Measurements from ENCODE around the gene SH2D4B. TPM values are rescaled to one million over a fixed set of nuclear protein-coding genes. Genes with fewer than 3 reads are reported as not detected.

The SH2D4B gene
- polyA plus RNA-seq, 1 donor from 2014 or later = 1.4 TPM

DNA sequence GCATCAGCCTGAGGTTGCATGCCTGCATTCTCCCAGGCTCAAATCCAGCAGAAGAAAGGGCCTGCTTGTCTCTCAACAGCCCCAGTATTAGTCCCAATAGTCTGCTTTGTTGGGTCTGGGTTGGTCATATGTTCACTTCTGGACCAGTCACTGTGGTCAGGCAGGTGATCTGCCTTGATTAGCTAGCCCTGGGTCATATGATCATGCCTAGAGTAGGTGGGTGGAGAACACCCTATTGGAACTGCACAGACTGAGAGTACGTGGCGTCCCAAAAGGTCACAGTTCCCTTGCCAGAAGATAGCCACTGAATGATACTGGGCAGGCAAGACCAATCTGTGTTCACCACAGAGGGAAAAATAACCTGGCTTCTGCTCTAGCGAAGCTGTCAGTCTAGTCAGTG lies 80.1 kb downstream of the SH2D4B start:
- no peaks in the 10 kb centered on the region for H3K9me2 ChIP-seq (ENCODE audit: insufficient read depth, low read length)
- H3K27me3 ChIP-seq (ENCODE audit: insufficient read depth, low read depth, low read length) = no peaks in the 10 kb centered on the region
- no peaks in the 10 kb centered on the region for H3F3A ChIP-seq (ENCODE audit: insufficient read depth, low read length, poor library complexity, severe bottlenecking)
- H3K36me3 ChIP-seq (ENCODE audit: insufficient read depth, low read length) = no peaks in the 10 kb centered on the region
- no peak overlapping the region for H3K27ac ChIP-seq (ENCODE audit: low read length)
- H3K4me3 ChIP-seq (ENCODE audit: low read length) = no peak overlapping the region
- H3K9me3 ChIP-seq (ENCODE audit: low read length) = no peaks in the 10 kb centered on the region
- H3K79me2 ChIP-seq (replicated peaks; ENCODE audit: insufficient read depth, low read length) = no peaks in the 10 kb centered on the region
- no peak overlapping the region for H3K9ac ChIP-seq (ENCODE audit: low read length)
- H2AFZ ChIP-seq (ENCODE audit: low read depth, low read length) = no peak overlapping the region
- TF ChIP-seq SMC3 (conservative IDR thresholded peaks at IDR 0.05; ENCODE audit: poor library complexity) = no peak
- no peak for TF ChIP-seq TAF1 (IDR thresholded peaks at IDR 0.05; ENCODE audit: low read depth)
- TF ChIP-seq, protein P1, sequence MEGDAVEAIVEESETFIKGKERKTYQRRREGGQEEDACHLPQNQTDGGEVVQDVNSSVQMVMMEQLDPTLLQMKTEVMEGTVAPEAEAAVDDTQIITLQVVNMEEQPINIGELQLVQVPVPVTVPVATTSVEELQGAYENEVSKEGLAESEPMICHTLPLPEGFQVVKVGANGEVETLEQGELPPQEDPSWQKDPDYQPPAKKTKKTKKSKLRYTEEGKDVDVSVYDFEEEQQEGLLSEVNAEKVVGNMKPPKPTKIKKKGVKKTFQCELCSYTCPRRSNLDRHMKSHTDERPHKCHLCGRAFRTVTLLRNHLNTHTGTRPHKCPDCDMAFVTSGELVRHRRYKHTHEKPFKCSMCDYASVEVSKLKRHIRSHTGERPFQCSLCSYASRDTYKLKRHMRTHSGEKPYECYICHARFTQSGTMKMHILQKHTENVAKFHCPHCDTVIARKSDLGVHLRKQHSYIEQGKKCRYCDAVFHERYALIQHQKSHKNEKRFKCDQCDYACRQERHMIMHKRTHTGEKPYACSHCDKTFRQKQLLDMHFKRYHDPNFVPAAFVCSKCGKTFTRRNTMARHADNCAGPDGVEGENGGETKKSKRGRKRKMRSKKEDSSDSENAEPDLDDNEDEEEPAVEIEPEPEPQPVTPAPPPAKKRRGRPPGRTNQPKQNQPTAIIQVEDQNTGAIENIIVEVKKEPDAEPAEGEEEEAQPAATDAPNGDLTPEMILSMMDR (IDR thresholded peaks at IDR 0.05; ENCODE audit: poor library complexity, severe bottlenecking) = no peak
- TF ChIP-seq RAD21 (conservative IDR thresholded peaks at IDR 0.05) = no peak
- TF ChIP-seq EZH2 (IDR thresholded peaks at IDR 0.05; ENCODE audit: borderline replicate concordance, insufficient read depth, low read length, poor library complexity, severe bottlenecking) = no peak
- no peak overlapping the region for H3K4me2 ChIP-seq (ENCODE audit: low read length)
- no peaks in the 10 kb centered on the region for H4K20me1 ChIP-seq (ENCODE audit: insufficient read depth)

DNA sequence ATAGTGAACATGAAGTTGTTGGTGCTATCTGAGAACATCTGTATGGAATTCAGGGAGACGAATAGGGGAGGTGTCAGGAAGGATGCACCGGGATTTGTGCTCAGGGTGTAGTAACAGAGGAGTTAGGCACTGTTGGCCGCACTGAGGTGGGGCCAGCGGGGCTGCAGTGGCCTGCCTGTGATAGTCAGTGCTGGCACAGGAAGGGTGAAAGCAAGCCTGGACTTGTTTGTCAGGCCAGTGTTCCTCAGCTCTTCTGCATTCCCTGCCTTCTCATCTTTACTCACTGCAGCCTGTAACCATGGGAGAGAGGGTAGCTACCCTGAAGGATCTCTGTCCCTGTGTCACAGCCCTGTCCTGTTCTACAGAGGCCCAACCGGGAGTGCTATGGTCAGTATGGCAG lies 81.3 kb downstream of the SH2D4B start:
- Histone ChIP-seq H3K4me2 (ENCODE audit: low read length) (no peak overlapping the region), H3K79me2 (replicated peaks; ENCODE audit: insufficient read depth, low read length) (no peaks in the 10 kb centered on the region), H3K36me3 (ENCODE audit: insufficient read depth, low read length) (no peaks in the 10 kb centered on the region), H3K27me3 (ENCODE audit: insufficient read depth, low read depth, low read length) (no peaks in the 10 kb centered on the region), H3K9ac (ENCODE audit: low read length) (no peak overlapping the region), H3K27ac (ENCODE audit: low read length) (no peak overlapping the region), H2AFZ (ENCODE audit: low read depth, low read length) (no peak overlapping the region), H3K9me2 (ENCODE audit: insufficient read depth, low read length) (no peaks in the 10 kb centered on the region), H4K20me1 (ENCODE audit: insufficient read depth) (no peaks in the 10 kb centered on the region), H3K9me3 (ENCODE audit: low read length) (no peaks in the 10 kb centered on the region), H3K4me3 (ENCODE audit: low read length) (no peak overlapping the region), H3F3A (ENCODE audit: insufficient read depth, low read length, poor library complexity, severe bottlenecking) (no peaks in the 10 kb centered on the region)
- TF ChIP-seq, protein P2, sequence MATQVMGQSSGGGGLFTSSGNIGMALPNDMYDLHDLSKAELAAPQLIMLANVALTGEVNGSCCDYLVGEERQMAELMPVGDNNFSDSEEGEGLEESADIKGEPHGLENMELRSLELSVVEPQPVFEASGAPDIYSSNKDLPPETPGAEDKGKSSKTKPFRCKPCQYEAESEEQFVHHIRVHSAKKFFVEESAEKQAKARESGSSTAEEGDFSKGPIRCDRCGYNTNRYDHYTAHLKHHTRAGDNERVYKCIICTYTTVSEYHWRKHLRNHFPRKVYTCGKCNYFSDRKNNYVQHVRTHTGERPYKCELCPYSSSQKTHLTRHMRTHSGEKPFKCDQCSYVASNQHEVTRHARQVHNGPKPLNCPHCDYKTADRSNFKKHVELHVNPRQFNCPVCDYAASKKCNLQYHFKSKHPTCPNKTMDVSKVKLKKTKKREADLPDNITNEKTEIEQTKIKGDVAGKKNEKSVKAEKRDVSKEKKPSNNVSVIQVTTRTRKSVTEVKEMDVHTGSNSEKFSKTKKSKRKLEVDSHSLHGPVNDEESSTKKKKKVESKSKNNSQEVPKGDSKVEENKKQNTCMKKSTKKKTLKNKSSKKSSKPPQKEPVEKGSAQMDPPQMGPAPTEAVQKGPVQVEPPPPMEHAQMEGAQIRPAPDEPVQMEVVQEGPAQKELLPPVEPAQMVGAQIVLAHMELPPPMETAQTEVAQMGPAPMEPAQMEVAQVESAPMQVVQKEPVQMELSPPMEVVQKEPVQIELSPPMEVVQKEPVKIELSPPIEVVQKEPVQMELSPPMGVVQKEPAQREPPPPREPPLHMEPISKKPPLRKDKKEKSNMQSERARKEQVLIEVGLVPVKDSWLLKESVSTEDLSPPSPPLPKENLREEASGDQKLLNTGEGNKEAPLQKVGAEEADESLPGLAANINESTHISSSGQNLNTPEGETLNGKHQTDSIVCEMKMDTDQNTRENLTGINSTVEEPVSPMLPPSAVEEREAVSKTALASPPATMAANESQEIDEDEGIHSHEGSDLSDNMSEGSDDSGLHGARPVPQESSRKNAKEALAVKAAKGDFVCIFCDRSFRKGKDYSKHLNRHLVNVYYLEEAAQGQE (IDR thresholded peaks at IDR 0.05; ENCODE audit: borderline replicate concordance) = no peak
- TF ChIP-seq EZH2 (IDR thresholded peaks at IDR 0.05; ENCODE audit: borderline replicate concordance, insufficient read depth, low read length, poor library complexity, severe bottlenecking) (no peak), MXI1 (conservative IDR thresholded peaks at IDR 0.05; ENCODE audit: poor library complexity, severe bottlenecking) (no peak), TAF1 (IDR thresholded peaks at IDR 0.05; ENCODE audit: low read depth) (no peak), RAD21 (conservative IDR thresholded peaks at IDR 0.05) (no peak), EP300 (conservative IDR thresholded peaks at IDR 0.05; ENCODE audit: poor library complexity, severe bottlenecking) (no peak), SMC3 (conservative IDR thresholded peaks at IDR 0.05; ENCODE audit: poor library complexity) (no peak), POLR2AphosphoS5 (IDR thresholded peaks at IDR 0.05) (no peak)
- TF ChIP-seq, protein P1 (IDR thresholded peaks at IDR 0.05; ENCODE audit: poor library complexity, severe bottlenecking) = no peak
